HG03342 (cell line): ENCODE data around the gene CDC42.
"Not testable (repeated sequence)": the region's sequence is repeated elsewhere in the genome, so short reads cannot be mapped to it uniquely, and the experiment has no call there.

Experiments used
- ATAC-seq: cut with Tn5 transposase; IDR thresholded peaks from one replicate; pipeline ENCODE4 v1.9.1; 2021; ENCODE audit warnings: mild to moderate bottlenecking, moderate library complexity; ENCODE audit not compliant: unreplicated experiment

Gene CDC42

DNA sequence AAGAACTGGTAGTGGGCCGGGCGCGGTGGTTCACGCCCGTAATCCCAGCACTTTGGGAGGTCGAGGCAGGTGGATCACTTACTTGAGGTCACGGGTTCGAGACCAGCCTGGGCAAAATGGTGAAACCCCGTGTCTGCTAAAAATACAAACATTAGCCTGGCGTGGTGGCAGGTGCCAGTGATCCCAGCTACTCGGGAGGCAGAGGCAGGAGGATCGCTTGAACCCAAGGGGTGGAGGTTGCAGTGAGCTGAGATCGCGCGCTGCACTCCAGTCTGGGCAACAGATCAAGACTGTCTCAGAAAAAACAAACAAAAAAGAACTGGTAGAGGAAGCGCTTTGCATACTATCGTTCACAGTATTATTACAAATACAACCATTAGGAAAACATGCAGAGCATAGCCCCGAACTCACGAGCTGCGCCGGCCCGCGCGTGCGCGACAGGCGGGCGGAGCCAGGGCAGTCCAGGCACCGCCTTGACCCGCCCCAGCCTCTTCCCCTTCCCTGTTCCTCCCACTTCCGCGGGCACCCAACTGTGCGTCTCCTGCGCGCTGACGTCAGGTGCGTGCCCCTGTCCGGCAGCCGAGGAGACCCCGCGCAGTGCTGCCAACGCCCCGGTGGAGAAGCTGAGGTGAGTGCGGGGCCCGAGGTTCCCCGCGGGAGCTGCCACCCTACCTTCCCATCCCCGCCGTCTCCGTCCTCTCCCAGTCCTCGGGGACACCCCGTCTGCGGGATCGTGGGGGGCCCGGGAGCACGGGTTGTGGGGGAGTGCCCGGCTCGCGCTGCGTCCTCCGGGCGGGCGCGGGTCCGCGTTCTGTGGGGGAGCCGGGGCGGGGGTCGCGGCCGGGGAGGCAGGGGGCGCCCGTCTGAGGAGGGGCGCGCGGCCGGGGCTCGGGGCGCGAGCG is at the start of gene CDC42:
TSS of gene CDC42 (plus strand) at position 595 of the 902 bp plus-strand sequence. CDS start 25,770 bp downstream, outside the sequence.
- peak; percentile 83 for ATAC-seq

DNA sequence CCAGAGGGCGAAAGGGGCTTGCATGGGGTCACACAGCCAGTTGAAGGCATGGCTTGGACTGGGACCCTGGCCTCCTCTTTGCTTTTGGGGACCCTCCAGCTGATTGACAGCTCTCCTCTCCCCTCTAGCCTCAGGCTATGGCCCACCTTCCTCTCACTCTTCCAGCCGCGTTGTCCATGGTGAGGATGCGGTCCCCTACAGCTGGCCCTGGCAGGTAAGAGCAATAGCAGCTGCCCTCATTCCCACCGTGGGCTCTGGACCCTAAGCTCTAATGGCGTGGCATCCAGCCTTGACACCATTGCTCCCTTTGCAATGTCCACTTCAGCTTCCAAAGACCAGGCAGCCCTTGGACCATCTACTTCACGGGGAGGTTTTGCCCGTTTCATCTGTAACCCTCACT is 49.6 kb upstream of the CDC42 start:
- not testable (repeated sequence) for ATAC-seq

DNA sequence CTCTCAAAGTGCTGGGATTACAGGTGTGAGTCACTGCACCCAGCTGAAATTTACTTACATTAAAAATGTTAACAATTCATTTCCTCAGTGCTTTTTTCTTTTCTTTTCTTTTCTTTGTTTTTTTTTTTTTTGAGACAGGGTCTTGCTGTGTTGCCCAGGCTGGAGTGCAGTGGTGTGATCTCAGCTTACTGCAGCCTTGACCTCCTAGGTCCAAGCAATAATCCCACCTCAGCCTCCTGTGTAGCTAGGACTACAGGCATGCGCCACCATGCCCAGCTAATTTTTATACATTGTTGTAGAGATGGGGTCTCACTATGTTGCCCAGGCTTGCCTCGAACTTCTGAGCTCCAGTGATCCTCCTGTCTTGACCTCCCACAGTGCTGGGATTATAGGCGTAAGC is 48.5 kb upstream of the CDC42 start:
- not testable (repeated sequence) for ATAC-seq

DNA sequence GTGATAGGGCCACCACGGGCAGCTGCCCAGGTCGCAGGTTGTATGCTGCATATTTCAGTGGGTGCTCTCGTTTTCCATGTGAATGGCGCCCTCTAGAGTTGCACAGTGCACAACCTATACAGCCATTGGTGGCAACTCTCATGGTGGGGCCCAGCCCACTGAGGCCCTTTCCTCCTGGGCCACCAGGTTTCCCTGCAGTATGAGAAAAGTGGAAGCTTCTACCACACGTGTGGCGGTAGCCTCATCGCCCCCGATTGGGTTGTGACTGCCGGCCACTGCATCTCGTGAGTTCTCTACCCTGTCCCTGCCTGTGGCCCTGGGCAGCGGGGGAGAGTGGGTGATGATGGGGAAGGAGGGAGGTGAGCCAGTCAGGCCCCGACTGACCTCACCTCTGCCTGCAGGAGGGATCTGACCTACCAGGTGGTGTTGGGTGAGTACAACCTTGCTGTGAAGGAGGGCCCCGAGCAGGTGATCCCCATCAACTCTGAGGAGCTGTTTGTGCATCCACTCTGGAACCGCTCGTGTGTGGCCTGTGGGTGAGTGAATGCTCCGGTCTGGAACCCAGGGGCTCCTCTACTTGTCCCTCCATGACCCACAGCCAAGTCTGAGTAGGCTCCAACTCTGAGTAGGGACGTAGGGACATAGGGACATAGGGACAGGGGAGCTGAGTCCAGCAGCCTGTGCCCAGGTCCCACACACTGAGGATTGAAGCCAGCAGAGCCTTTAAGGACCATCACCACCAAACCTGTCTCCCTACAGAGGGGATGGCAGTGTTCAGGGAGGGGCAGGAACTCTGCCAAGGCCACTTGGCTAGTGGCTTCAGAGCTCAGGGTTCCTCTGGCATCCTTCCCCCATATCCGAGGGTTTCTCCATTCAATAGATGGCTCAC is 47.0 kb upstream of the CDC42 start:
- ATAC-seq: not testable (repeated sequence)

DNA sequence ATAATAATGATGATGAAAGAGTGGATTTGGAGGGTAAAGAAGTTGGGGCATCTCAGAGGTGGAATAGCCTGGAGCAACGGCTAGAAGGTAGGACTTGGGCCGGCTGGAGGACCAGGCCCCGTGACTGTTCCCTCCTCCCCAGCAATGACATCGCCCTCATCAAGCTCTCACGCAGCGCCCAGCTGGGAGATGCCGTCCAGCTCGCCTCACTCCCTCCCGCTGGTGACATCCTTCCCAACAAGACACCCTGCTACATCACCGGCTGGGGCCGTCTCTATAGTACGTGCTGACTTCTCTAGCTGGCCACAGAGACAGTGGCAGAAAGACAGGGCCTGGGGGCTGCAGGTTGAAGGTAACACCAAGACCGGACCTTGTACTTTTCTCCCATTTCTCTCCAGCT is 45.8 kb upstream of the CDC42 start:
- not testable (repeated sequence) for ATAC-seq

DNA sequence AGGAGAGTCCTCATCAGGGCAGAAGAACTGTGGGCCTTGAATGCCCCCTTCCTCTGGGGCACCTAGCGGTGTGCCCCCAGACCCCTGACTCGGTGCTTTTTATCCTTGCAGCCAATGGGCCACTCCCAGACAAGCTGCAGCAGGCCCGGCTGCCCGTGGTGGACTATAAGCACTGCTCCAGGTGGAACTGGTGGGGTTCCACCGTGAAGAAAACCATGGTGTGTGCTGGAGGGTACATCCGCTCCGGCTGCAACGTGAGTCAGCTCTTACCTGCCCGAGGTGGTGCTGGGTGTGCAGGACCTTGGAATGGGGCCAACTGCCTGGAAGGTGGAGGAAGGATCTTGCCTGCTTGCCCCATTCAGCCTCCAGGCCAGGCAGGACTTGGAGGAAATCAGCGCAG is 45.2 kb upstream of the CDC42 start:
- ATAC-seq: not testable (repeated sequence)

DNA sequence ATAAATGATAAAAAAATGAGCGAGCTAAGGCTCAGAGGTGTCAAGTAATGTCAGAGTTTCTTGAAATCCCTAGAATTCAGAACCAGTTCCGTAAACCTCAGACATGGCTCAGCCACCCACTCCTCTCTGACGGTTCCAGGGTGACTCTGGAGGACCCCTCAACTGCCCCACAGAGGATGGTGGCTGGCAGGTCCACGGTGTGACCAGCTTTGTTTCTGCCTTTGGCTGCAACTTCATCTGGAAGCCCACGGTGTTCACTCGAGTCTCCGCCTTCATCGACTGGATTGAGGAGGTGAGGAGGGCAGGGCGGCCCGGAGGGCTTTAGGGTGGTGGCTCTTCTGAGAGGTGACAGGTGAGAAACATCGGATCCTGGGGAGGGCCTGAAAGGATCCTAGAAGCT is 42.9 kb upstream of the CDC42 start:
- not testable (repeated sequence) for ATAC-seq

DNA sequence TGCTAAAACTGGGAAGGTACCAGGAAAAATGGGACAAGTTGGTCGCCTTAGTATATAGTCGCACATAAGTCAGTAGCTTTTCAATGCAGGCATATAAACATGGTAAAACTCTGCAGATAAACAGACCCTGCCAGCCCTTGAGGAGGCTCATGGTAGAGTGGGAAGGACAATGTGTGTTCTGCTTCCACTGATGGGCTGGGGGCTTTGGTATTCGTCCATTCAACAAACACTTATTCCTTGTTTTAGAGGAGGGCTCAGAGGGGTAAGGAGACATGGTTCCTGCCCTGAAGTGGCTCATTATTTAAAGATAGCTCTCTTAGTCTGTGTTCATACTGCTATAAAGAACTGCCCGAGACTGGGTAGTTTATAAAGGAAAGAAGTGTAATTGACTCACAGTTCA is 39.8 kb upstream of the CDC42 start:
- not testable (repeated sequence) for ATAC-seq

DNA sequence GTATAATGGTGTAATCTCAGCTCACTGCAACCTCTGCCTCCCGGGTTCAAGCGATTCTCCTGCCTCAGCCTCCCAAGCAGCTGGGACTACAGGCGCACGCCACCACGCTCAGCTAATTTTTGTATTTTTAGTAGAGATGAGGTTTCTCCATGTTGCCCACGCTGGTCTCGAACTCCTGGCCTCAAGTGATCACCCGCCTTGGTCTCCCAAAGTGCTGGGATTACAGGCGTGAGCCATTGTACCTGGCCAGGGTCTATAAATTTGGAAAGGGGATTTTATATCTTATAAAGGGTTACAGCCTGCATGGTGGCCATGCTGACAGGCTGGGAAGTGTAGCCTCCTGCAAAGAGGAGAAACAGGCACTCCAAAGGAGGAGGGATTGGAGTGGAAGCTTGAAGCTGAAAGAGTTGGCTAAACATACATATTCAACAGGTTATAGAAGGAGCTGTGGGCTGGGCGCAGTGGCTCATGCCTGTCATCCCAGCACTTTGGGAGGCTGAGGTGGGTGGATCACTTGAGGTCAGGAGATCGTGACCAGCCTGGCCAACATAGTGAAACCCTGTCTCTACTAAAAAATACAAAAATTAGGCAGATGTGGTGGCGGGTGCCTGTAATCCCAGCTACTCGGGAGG is 37.8 kb upstream of the CDC42 start:
- ATAC-seq: not testable (repeated sequence)

DNA sequence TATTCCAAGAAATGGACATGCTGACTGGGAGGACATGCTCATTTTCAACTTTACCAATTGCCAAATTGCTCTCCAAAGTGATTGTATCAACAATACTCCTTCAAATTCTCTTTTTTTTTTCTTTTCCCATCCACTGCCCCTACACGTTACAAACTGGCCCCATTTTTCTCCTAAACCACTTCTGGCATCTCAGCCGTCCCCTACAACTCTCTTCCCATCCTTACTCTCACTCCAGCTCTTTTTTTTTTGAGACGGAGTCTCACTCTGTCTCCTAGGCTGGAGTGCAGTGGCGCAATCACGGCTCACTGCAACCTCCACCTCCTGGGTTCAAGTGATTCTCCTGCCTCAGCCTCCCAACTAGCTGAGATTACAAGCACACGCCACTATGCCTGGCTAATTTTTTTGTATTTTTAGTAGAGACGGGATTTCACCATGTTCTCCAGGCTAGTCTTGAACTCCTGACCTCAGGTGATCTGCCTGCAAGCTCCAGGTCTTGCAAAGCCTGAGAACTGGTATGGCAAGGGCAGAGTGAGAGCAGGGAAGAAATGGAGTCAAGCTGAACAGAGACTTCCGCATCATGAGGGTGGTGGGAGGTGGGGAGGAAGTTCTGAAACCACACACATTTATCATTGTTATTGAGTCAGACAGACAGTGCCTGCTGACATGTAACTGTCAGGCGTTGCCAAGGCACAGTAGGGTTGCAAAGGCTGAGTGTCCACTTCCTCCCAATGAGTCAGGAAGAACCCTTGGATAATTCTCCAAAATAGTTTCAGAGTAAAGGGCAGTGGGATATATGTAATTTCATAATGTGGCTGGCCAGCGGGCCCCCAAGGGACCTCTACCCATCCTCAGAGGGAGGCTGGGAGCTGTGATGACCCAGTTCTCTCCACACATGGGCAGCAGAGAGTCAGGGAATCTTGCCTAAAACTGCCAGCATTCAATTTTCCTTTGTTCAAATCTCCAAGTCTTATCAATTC is 33.6 kb upstream of the CDC42 start:
- ATAC-seq: no peak

DNA sequence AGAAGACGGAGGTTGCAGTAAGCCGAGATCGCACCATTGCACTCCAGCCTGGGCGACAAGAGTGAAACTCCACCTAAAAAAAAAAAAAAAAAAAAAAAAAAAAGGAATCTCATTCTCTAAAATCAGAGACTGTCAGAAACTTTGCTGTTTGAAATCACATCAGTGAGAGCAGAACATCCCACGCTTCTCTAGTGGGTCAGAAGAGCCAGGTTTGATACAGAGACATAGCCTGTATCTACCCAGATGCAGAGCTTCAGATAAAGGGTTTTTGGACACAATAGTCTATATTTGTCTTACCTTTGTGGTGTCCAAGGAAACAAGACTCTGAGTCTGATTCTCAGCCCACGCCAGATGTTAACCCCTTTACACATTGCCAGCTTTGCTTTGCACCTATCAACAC is 31.4 kb upstream of the CDC42 start:
- ATAC-seq: no peak

DNA sequence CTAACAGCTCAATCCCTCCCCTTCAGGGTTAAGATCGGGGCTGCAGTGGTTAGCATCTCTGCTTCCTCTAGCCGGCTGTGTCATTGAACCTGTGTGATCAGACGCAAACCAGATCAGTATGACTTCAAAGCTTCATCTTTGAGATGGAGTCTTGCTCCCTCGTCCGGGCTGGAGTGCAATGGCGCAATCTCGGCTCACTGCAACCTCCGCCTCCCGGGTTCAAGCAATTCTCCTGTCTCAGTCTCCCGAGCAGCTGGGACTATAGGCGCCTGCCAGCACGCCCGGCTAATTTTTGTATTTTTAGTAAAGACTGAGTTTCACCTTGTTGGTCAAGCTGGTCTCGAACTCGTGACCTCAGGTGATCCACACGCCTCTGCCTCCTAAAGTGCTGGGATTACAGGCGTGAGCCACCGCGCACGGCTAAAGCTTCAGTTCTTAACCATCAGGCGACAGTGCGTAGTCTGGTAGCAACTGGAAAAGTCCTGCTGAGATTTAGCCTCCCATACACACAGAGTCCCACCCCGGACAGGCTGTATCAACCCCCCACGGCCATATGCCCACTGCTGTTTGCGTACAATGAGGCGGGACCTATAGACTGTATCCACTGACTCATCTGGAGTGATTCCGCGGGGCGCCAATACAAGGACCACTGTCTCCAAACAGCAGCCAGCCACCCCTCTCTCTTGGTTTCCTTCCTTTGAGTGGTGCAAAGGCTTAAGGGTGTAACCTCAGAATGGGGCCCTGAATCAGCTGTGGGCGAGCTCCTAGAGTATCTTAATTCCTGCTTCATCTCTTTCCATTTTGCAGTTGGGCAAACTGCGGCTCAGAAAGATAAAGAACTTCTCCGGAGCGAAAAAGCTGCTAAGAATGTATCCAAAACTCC is 27.8 kb upstream of the CDC42 start:
- ATAC-seq: peak; percentile 37

DNA sequence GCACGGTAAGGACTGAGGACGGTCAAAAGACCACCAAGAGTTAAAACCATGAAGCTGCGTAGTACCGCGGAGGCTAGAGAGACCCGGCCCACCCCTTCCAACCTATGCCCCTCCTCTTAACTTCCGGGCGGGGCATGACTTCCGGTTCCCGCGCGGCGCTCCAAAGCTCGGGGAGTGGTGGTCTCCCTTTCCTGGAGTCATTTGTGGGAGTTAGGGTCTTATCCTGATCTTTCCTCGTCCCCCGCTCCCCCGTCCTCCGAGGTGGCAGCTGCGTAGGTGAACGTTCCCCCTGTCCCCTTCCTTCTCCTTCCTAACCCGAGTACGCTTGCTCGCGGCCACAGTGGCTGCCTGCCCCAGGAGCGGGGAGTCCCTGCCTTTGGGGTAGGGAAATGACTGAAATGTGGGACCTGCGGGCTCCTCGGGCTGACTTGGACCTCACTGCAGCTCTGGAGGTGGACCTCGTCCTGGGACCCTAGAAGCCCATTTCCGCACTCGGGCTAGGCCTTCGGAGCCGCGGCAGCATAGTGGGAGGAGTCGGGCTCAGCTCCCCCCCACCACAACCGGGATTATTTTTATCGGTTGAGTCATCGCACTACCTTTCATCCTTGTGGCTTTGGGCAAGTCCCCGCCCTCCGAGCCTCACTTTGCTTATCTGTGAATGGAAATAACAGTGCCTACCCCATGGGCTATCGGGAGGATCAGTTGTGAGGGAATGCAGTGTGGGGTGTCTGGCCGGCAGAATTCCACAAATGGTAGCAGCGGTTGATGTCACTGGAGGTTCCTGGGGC is 26.9 kb upstream of the CDC42 start:
- peak; percentile 69 for ATAC-seq

DNA sequence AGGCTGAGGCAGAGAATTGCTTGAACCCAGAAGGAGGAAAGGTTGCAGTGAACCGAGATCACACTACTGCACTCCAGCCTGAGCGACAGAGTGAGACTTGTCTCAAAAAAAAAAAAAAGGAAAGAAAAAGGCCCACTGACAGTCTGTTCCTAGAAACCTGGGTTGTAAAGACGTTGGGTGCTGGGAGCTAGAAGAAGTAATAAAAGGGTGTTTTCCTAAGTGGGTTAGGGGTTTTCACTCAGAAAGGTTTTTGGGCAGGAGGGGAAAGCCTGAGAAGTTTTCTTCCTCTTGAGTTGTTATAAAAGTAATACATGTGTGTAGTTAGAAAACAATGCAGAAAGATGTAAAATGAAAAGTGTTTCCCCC is 25.6 kb upstream of the CDC42 start:
- ATAC-seq: no peak

DNA sequence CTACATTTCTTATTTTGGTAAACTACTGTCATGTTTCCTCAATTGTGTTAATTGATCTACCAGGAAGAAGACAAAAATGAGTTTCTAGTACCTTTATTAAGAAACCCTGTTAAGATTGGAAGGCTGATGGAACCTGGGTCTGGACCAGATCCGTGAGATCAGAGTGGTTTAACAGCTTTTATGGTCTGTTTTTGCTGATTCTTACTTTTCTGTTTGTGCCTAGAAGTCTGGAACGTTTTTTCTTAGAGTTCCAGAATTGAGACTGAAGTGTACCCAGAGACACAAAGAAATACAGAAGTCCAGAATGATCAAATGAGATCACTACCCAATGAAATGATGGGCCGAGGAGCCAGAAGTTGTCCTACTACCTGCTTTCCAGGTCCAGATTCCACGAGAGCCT is 22.5 kb upstream of the CDC42 start:
- ATAC-seq: no peak

DNA sequence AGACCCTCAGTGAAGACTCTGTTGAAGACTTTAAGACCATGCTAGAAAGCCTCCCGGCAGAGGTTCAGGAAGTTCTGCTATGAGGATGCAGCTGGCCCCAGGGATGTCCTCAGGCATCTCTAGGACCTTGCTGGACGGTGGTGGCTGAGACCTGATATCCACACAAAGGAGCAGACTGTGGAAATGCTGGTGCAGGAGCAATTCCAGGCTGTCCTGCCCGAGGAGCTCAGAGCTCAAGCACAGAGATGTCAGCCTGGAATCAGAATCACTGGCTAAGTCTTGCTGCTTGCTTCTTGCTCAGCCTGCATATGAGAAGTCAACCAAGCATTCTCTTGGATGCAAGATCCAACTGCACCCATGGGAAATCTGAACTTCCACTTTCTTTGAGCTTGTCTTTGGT is 22.0 kb upstream of the CDC42 start:
- ATAC-seq: no peak

DNA sequence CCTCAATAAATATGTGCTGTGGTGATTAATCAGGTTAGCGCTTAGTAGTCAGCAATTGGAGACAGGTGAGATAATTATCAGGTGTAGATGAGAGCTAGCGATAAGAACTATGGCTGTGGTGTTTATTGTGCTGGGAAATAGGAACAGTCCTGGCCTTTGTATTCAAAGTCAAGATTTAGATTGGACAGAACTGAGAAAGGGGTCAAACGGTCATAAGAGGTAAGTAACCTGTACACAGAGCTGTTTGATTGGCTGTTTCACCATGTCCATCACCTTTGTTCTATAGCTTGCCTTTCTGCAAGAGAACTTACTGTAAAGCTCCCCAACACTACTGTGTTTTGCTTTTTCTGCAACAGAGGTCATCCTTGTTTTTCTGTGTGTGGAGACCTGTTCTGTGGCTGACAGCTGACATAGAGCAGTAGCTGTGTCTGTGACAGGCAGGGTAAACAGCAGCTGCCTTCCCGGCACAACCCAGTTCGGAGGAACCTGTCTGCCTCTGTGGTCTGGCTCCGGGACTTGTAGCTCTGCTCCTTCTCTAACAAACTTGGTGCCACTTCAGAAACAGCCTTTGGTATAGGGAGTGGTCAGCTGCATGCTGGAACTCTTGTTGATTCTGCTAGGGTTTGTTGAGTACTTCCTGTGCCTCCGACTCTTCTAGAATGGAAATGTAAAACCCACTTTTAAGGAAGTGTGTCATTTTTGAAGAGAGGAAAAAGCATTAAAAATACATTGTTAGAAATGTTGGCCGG is 21.1 kb upstream of the CDC42 start:
- ATAC-seq: no peak

DNA sequence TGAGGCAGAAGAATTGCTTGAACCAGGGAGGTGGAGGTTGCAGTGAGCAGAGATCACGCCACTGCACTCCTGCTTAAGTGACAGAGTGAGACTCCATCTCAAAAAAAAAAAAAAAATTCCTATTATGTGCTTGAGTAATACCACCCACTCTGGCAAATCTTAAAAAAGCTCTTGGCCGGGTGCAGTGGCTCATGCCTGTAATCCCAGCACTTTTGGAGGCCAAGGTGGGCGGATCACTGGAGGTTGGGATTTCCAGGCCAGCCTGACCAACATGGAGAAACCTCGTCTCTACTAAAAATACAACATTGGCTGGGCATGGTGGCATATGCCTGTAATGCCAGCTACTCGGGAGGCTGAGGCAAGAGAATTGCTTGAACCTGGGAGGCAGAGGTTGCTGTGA is 17.7 kb upstream of the CDC42 start:
- ATAC-seq: not testable (repeated sequence)
